ENCODE measurements around the gene SIPA1L2. TPM values are rescaled to one million over a fixed set of nuclear protein-coding genes. Genes with fewer than 3 reads are reported as not detected.

The SIPA1L2 gene
- total RNA-seq, 3 donors from 2014 or later: 16.3 to 46.9 (median 35.9) TPM

- intact Hi-C loops (cut with DNase I; ENCODE audit: low total_unique reads): no loop called here
- TF ChIP-seq CTCF (IDR thresholded peaks at IDR 0.05) (no peak), POLR2A (IDR thresholded peaks at IDR 0.05) (no peak), POLR2AphosphoS5 (IDR thresholded peaks at IDR 0.05) (no peak)
- Histone ChIP-seq H3K4me1 (no peaks in the 10 kb centered on the region), H3K27me3 (no peaks in the 10 kb centered on the region), H3K36me3 (no peaks in the 10 kb centered on the region), H3K4me3 (no peak overlapping the region), H3K9me3 (no peaks in the 10 kb centered on the region), H3K27ac (no peak overlapping the region)
- no peak for DNase-seq (ENCODE audit: low spot score in 2 of 2)
These were observed 45.3 kb upstream of the SIPA1L2 start for GRCh38 chr1:232675260-232675659.

GRCh38 chr1:232673256-232673655 lies 43.3 kb upstream of the SIPA1L2 start:
- H3K9me3 ChIP-seq: no peaks in the 10 kb centered on the region
- no peaks in the 10 kb centered on the region for H3K4me1 ChIP-seq
- no peaks in the 10 kb centered on the region for H3K27me3 ChIP-seq
- no peak overlapping the region for H3K4me3 ChIP-seq
- no peak for TF ChIP-seq CTCF (IDR thresholded peaks at IDR 0.05)
- no peak for TF ChIP-seq POLR2A (IDR thresholded peaks at IDR 0.05)
- TF ChIP-seq POLR2AphosphoS5 (IDR thresholded peaks at IDR 0.05): no peak
- DNase-seq (ENCODE audit: low spot score in 2 of 2): no peak
- H3K27ac ChIP-seq: no peak overlapping the region
- no peaks in the 10 kb centered on the region for H3K36me3 ChIP-seq
- intact Hi-C loops (cut with DNase I; ENCODE audit: low total_unique reads): loop anchor here (5.0 kb wide), 1 partner anchor 196 kb away; no protein-coding TSS in a partner anchor

GRCh38 chr1:232669981-232670747 lies 40.2 kb upstream of the SIPA1L2 start:
- no peaks in the 10 kb centered on the region for H3K27me3 ChIP-seq
- intact Hi-C loops (cut with DNase I; ENCODE audit: low total_unique reads): loop anchor here (5.0 kb wide), 1 partner anchor 193 kb away; no protein-coding TSS in a partner anchor
- no peaks in the 10 kb centered on the region for H3K4me1 ChIP-seq
- no peak overlapping the region for H3K27ac ChIP-seq
- no peak overlapping the region for H3K4me3 ChIP-seq
- TF ChIP-seq POLR2AphosphoS5 (IDR thresholded peaks at IDR 0.05) (no peak), CTCF (IDR thresholded peaks at IDR 0.05) (no peak), POLR2A (IDR thresholded peaks at IDR 0.05) (no peak)
- H3K36me3 ChIP-seq: no peaks in the 10 kb centered on the region
- no peaks in the 10 kb centered on the region for H3K9me3 ChIP-seq
- no peak for DNase-seq (ENCODE audit: low spot score in 2 of 2)

- DNase-seq (ENCODE audit: low spot score in 2 of 2): no peak
- TF ChIP-seq POLR2A (IDR thresholded peaks at IDR 0.05): no peak
- no peak for TF ChIP-seq CTCF (IDR thresholded peaks at IDR 0.05)
- TF ChIP-seq POLR2AphosphoS5 (IDR thresholded peaks at IDR 0.05): no peak
- Histone ChIP-seq H3K27me3 (no peaks in the 10 kb centered on the region), H3K4me3 (no peak overlapping the region), H3K9me3 (no peaks in the 10 kb centered on the region), H3K27ac (no peak overlapping the region), H3K4me1 (no peaks in the 10 kb centered on the region), H3K36me3 (no peaks in the 10 kb centered on the region)
- intact Hi-C loops (cut with DNase I; ENCODE audit: low total_unique reads): no loop called here
These were observed 37.8 kb upstream of the SIPA1L2 start for GRCh38 chr1:232667778-232668165.

GRCh38 chr1:232667094-232667777 lies 37.3 kb upstream of the SIPA1L2 start:
- intact Hi-C loops (cut with DNase I; ENCODE audit: low total_unique reads): no loop called here
- Histone ChIP-seq H3K9me3 (no peaks in the 10 kb centered on the region), H3K27me3 (no peaks in the 10 kb centered on the region), H3K4me3 (no peak overlapping the region), H3K27ac (peak overlapping the region in 1 of 2 donors; percentile 15), H3K36me3 (no peaks in the 10 kb centered on the region), H3K4me1 (no peaks in the 10 kb centered on the region)
- TF ChIP-seq POLR2AphosphoS5 (IDR thresholded peaks at IDR 0.05): no peak
- no peak for TF ChIP-seq CTCF (IDR thresholded peaks at IDR 0.05)
- TF ChIP-seq POLR2A (IDR thresholded peaks at IDR 0.05): no peak
- DNase-seq (ENCODE audit: low spot score in 2 of 2): no peak
